Sigmoid colon (tissue), 3 donors: ENCODE measurements around the gene SCARB1.
A peak's percentile ranks its signal among the peaks of the same experiment; 100 is the strongest.

Experiments used
- POLR2A ChIP-seq, 2 donors: fragments of 450-650 bp; IDR thresholded peaks; one replicate each; pipeline ENCODE4 v1.6.1; 2016; ENCODE audit warnings: antibody characterized with exemption in 2 of 2, mild to moderate bottlenecking in 2 of 2, moderate library complexity in 2 of 2
- TF ChIP-seq, protein P1 (sequence below), 4 experiments: fragments of 450-650 bp in 3 of 4; fragments of 200-600 bp in 1 of 4; IDR thresholded peaks; one replicate each; pipeline ENCODE4 v1.5.1; 2016 to 2019; ENCODE audit warnings: antibody characterized with exemption in 4 of 4, mild to moderate bottlenecking in 3 of 4, moderate library complexity in 2 of 4

DNA sequence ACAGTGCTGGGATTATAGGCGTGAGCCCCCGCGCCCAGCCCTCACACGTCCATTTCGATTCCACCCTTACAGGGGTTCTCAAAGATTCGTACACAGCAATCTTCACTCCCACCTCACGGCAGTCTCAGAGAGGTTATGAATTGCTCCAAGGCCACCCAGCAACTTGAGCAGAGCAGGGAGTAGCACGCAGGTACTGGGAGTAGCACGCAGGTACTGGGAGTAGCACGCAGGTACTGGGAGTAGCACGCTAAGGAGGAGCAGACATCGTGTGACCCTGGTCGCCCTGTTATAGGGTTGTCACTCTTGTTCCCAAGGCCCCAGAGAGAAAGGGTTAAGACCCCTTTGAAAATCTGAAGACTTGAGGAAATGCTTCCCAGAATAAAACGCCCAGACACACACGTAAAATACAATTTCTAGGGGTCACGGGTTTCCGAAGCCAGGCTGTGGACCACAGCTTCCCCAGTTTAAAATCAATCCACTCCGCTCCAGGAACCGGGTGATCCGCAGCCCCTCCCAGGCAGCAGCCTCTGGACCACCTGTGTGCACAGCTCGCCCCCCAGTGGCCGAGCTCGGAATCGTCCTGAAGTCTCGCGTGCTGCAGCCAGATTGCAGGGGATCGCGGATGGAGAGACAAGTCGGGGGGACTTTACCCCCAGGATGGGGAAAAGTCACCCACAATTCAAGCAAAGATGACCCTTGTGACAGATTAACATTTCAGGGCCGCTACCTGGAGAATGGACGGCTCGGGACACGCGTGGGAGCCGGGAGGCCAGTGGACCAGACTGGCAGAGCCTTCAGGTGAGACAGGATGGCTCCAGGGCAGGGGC lies 92.0 kb downstream of the SCARB1 start:
- TF ChIP-seq, protein P1, sequence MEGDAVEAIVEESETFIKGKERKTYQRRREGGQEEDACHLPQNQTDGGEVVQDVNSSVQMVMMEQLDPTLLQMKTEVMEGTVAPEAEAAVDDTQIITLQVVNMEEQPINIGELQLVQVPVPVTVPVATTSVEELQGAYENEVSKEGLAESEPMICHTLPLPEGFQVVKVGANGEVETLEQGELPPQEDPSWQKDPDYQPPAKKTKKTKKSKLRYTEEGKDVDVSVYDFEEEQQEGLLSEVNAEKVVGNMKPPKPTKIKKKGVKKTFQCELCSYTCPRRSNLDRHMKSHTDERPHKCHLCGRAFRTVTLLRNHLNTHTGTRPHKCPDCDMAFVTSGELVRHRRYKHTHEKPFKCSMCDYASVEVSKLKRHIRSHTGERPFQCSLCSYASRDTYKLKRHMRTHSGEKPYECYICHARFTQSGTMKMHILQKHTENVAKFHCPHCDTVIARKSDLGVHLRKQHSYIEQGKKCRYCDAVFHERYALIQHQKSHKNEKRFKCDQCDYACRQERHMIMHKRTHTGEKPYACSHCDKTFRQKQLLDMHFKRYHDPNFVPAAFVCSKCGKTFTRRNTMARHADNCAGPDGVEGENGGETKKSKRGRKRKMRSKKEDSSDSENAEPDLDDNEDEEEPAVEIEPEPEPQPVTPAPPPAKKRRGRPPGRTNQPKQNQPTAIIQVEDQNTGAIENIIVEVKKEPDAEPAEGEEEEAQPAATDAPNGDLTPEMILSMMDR (IDR thresholded peaks at IDR 0.05): peak; percentile 92 to 99 (median 97)
- no peak for TF ChIP-seq POLR2A (IDR thresholded peaks at IDR 0.05)
